Eye (tissue), 1 donor: Measurements from ENCODE around the gene MPIG6B.

Source experiments
- DNase-seq: peaks from one replicate; pipeline ENCODE4 v3.0.0-alpha.2; 2015

Gene MPIG6B

GRCh38 chr6:31769684-31770371 lies 46.7 kb downstream of the MPIG6B start:
- peak; percentile 37 for DNase-seq

DNA sequence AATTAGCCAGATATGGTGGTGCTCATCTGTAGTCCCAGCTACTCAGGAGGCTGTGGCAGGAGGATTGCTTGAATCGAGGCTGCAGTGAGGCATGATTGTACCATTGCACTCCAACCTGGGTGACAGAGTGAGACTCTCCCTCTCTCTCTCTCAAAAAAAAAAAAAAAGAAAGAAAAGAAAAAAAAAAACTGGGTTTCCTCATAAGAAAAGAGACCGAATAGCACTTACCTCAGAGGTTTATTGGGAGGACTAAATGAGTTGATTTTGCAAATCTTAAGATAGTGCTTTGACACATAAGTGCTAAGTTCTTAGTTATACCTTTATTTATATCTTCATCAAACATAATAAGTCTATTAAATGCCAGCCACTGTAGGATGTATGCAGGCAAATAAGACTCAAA lies 47.7 kb downstream of the MPIG6B start:
- DNase-seq: no peak

GRCh38 chr6:31771992-31772358 lies 48.8 kb downstream of the MPIG6B start:
- DNase-seq: no peak

DNA sequence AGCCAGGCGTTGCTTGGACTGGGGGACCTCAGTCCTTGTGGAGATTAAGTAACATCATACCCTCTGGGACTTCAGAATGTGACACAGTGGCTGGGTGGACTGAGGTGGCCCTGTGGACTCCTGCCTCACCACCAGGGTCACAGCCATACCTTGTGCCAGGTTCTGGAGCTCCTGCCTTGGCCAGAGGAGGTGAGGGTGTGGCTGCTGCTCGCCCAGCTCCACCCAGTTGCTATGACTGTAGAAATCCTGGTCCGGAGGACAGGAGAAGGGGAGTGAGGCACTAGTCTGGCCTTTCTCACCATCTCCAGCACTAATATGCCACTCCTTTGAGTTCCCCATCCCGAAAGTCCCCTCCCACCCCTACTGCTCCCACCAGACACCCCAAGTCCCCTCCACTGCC lies 52.0 kb downstream of the MPIG6B start:
- DNase-seq: no peak

DNA sequence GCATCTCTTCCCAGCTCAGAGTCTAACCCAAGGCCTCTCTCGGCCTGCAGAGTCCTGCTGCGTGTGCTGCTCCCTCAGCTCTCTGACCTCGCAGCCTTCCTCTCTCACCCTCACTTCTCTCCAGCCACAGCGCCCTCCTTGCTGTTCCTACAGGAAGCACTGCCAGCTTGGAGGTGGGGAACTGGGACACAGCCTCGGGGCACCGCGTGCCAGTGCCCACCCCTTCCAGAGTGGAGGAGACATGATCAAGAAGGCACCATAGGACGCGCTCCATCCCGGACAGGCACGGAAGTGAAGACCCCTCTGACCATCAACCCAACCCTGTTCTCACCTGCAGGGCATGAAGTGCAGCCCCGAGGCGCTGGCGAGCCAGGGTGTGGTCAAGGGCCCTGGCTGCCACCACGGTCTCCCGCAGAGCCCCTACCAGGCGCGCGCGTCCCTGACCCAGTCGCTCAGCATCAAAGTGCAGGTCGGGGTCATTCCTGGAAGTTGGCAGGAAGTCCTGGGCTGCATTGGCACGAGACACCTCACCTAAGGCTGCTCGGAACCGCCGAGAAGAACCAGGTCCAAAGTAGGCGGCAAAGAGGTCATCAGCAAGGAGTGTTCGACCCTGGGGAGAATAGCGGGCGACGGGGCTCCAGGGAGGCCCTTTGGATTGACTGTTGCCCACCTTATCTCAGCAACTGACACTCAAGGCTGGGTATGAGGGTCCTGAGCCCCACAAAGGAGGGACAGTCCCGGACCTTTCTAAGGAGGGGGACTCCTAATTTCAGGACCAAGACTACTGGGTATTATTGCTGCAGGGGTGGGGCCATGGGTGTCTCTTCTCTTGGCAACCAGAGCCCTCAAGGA lies 52.7 kb downstream of the MPIG6B start:
- DNase-seq: no peak
